CD4-positive, alpha-beta T cell (primary cell): Measurements from ENCODE around the gene ADH7. TPM values are rescaled to one million over a fixed set of nuclear protein-coding genes. Genes with fewer than 3 reads are reported as not detected.

Source experiments
- ATAC-seq: fragments of 200-7000 bp; cut with Tn5 transposase; one replicate; pipeline ENCODE4 v1.10.0; 2022; ENCODE audit warnings: mild to moderate bottlenecking; ENCODE audit not compliant: poor library complexity
- CTCF ChIA-PET: fragments of 350-600 bp; sonication (Branson Sonifier 250); formaldehyde crosslinking; loops from one replicate; lab custom pipeline; 2021; ENCODE audit warnings: antibody characterized with exemption, inconsistent platforms; lab: Charles Lee
- POLR2A ChIA-PET: fragments of 350-600 bp; sonication (Branson Sonifier 250); formaldehyde crosslinking; loops from one replicate; lab custom pipeline; 2021; ENCODE audit warnings: antibody characterized with exemption, inconsistent platforms; lab: Charles Lee
- DNase-seq, 14 experiments: peaks; one replicate each; pipeline ENCODE4 v3.0.0-alpha.2; 2013 to 2020; ENCODE audit warnings: mixed read lengths in 2 of 14
- H3K27ac ChIP-seq, 2 donors: one replicate each; pipeline versions ENCODE4 v1.5.1 to v1.7.0; 2013; ENCODE audit warnings: low read length in 2 of 2, low read depth in 1 of 2, mild to moderate bottlenecking in 1 of 2
- H3K27me3 ChIP-seq, 2 experiments: 1 replicate in 1 of 2; 2 replicates in 1 of 2; pipeline versions ENCODE4 v1.6.1 to v1.7.0; 2013; ENCODE audit warnings: low read length in 2 of 2, control low read depth in 1 of 2, mild to moderate bottlenecking in 1 of 2, moderate library complexity in 1 of 2; ENCODE audit not compliant: insufficient read depth in 2 of 2, control insufficient read depth in 1 of 2
- H3K36me3 ChIP-seq: one replicate; pipeline ENCODE4 v1.6.1; 2013; ENCODE audit warnings: low read length, control low read depth; ENCODE audit not compliant: insufficient read depth
- H3K4me1 ChIP-seq: one replicate; pipeline ENCODE4 v1.6.1; 2013; ENCODE audit warnings: low read length, control low read depth; ENCODE audit not compliant: insufficient read depth
- H3K4me3 ChIP-seq: one replicate; pipeline ENCODE4 v1.5.1; 2013; ENCODE audit warnings: mild to moderate bottlenecking, low read length, moderate library complexity
- H3K9me3 ChIP-seq, 2 experiments: 1 replicate in 1 of 2; 2 replicates in 1 of 2; pipeline versions ENCODE4 v1.6.1 to v1.7.0; 2013; ENCODE audit warnings: low read length in 2 of 2, mild to moderate bottlenecking in 2 of 2, control low read depth in 1 of 2, moderate library complexity in 1 of 2; ENCODE audit not compliant: control insufficient read depth in 1 of 2, insufficient read depth in 1 of 2
- H3K27ac Mint-ChIP-seq: one replicate; pipeline ENCODE4 v1.8.0; 2020; ENCODE audit warnings: mixed read lengths
- H3K27me3 Mint-ChIP-seq: one replicate; pipeline ENCODE4 v1.8.0; 2021; ENCODE audit warnings: mixed read lengths
- H3K36me3 Mint-ChIP-seq: one replicate; pipeline ENCODE4 v1.8.0; 2021; ENCODE audit warnings: low read depth, mixed read lengths
- H3K4me1 Mint-ChIP-seq: one replicate; pipeline ENCODE4 v1.8.0; 2021; ENCODE audit warnings: low read depth, mixed read lengths
- H3K4me3 Mint-ChIP-seq: one replicate; pipeline ENCODE4 v1.8.0; 2020; ENCODE audit warnings: mild to moderate bottlenecking, mixed read lengths
- H3K9me3 Mint-ChIP-seq: one replicate; pipeline ENCODE4 v1.8.0; 2020; ENCODE audit warnings: mixed read lengths
- intact Hi-C, 2 experiments: fragments of 100-400 bp; cut with DNase I in 1 of 2; cut with micrococcal nuclease in 1 of 2; formaldehyde crosslinking; loops; one replicate each; pipeline versions ENCODE4 v1.15.1 to v1.9.0; 2023 to 2025; cut with DNase I, micrococcal nuclease
- total RNA-seq, 174 experiments: library from RNA in 2 of 174; stranded (reverse) in 2 of 174; gene quantifications; one replicate each; pipeline ENCODE4 v1.2.3 and lab custom pipeline; 2021 to 2026
- TF ChIP-seq, protein P1 (sequence below): fragments of 200-600 bp; IDR thresholded peaks from one replicate; pipeline ENCODE4 v1.8.0; 2022; ENCODE audit warnings: antibody characterized with exemption, mild to moderate bottlenecking

The ADH7 gene
- total RNA-seq, 2 experiments from 2014 or later: not detected

DNA sequence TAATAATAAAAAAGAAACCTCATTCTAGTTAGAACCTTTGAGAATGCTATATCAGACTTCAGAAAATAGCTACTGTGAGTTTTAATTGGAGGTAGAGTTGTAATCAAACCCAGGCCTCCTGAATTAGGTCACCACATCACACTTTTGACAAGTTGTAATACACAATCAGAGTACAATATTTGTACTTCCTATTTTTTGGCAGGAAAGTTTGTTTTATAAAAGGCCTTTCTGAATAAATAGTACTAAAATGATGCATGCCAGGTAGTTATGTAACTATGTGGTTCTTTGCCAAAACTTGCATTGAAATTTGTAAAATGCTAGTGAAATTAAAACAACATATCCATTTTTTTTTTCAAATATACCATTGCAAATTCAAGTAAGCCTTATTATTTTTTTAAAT is 26.8 kb downstream of the ADH7 start:
- H3K4me3 Mint-ChIP-seq: no peak overlapping the region
- no peaks in the 10 kb centered on the region for H3K4me1 ChIP-seq
- no peaks in the 10 kb centered on the region for H3K36me3 Mint-ChIP-seq
- no peaks in the 10 kb centered on the region for H3K9me3 Mint-ChIP-seq
- H3K4me3 ChIP-seq: no peak overlapping the region
- H3K36me3 ChIP-seq: no peaks in the 10 kb centered on the region
- H3K27me3 ChIP-seq: no peaks in the 10 kb centered on the region
- CTCF ChIA-PET: interaction anchor here (0.7 kb wide), 1 partner anchor 10 kb away, joined by 3 read pairs; no protein-coding TSS in a partner anchor
- H3K9me3 ChIP-seq: no peaks in the 10 kb centered on the region
- H3K27me3 Mint-ChIP-seq: no peaks in the 10 kb centered on the region
- ATAC-seq (no peak), DNase-seq (no peak)
- no peak overlapping the region for H3K27ac Mint-ChIP-seq
- H3K4me1 Mint-ChIP-seq: peaks cover 5% of the 10 kb centered on the region
- intact Hi-C loops: loop anchor here (5.0 to 10.0 kb wide), 3 partner anchors 396 to 471 kb away; partner anchors contain the start of gene METAP1 (in 1 of the 2)
- no peak overlapping the region for H3K27ac ChIP-seq
- POLR2A ChIA-PET: no interaction called here
- TF ChIP-seq, protein P1, sequence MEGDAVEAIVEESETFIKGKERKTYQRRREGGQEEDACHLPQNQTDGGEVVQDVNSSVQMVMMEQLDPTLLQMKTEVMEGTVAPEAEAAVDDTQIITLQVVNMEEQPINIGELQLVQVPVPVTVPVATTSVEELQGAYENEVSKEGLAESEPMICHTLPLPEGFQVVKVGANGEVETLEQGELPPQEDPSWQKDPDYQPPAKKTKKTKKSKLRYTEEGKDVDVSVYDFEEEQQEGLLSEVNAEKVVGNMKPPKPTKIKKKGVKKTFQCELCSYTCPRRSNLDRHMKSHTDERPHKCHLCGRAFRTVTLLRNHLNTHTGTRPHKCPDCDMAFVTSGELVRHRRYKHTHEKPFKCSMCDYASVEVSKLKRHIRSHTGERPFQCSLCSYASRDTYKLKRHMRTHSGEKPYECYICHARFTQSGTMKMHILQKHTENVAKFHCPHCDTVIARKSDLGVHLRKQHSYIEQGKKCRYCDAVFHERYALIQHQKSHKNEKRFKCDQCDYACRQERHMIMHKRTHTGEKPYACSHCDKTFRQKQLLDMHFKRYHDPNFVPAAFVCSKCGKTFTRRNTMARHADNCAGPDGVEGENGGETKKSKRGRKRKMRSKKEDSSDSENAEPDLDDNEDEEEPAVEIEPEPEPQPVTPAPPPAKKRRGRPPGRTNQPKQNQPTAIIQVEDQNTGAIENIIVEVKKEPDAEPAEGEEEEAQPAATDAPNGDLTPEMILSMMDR: no peak

DNA sequence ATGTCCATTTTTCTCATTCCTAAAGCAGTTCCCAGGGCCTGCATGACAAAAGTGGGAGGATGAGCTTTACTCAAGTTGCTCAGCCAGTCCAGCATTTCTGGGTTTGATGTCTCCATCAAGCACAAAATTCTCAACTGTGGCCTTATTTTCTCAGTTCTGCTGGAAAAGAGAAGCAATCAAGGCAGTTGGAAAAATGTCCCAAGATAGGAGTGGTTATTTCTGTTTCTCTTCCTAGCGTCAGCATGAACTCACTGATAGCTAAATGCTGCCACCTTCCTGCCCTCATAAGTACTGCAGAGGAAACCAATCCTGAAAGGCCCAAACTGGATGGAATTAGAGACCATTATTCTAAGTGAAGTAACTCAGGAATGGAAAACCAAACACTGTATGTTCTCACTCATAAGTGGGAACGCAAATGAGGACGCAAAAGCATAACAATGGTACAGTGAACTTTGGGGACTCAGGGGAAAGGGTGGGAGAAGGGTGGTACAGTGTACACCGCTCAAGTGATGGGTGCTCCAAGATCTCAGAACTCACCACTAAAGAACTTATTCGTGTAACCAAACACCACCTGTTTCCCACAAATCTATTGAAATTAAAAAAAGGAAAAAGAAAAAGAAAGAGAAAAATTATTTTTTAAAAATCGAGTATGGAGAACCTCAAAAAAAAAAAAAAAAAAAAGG is 29.6 kb downstream of the ADH7 start:
- POLR2A ChIA-PET: no interaction called here
- Mint-ChIP-seq H3K36me3 (no peaks in the 10 kb centered on the region), H3K4me3 (no peak overlapping the region), H3K27me3 (no peaks in the 10 kb centered on the region), H3K9me3 (no peaks in the 10 kb centered on the region), H3K27ac (no peak overlapping the region), H3K4me1 (peaks cover 5% of the 10 kb centered on the region)
- intact Hi-C loops: loop anchor here (1.0 to 10.0 kb wide), 7 partner anchors 287 to 1255 kb away; partner anchors contain the start of gene METAP1 (in 1 of the 2)
- Histone ChIP-seq H3K9me3 (no peaks in the 10 kb centered on the region), H3K27me3 (no peaks in the 10 kb centered on the region), H3K27ac (no peak overlapping the region), H3K36me3 (no peaks in the 10 kb centered on the region), H3K4me3 (no peak overlapping the region), H3K4me1 (no peaks in the 10 kb centered on the region)
- TF ChIP-seq, protein P1: peak; percentile 86
- peak; percentile 79 for ATAC-seq
- CTCF ChIA-PET: interaction anchor here (0.7 to 1.6 kb wide), 7 partner anchors 18 to 1304 kb away, joined by 3 to 8 read pairs (median 4); no protein-coding TSS in a partner anchor
- DNase-seq: peak; percentile 15 to 75 (median 48)

DNA sequence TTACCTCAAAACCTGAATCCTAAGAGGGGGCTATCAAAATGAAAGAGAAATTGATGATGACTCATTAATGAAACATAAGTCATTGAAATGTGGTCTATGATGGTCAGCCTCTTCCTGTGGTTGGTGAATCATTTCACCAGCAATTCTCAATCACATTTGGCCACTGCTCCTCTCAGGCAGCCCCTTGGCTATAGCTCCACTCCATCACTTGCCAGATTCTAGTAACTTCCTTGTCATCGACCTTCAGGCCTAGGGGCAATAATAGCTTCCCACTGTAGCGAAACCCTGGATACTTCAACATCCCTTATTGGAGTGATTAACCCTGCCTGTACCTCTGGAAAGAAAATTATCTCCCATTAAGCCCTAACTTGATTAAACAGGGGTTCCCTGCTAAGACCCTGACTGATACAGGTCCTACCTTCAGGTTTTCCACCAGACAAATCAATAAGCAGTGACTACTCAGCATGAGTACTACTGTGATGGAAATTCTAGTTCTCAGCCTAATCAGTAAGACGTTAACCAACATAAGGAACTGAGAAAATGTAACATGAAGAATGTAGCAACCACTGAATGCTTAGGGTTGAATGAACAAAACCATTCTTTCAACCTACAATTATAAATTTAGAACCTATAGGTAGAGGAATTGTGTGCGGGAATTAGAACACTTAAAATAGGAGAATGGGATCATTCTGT is 30.4 kb downstream of the ADH7 start:
- Mint-ChIP-seq H3K36me3 (no peaks in the 10 kb centered on the region), H3K9me3 (no peaks in the 10 kb centered on the region)
- DNase-seq: peak in 2 of 14 experiments; percentile 4 to 12

More for the DNA sequence above, 30.4 kb downstream of the ADH7 start:
- Histone ChIP-seq H3K36me3 (no peaks in the 10 kb centered on the region), H3K27ac (no peak overlapping the region), H3K4me3 (no peak overlapping the region), H3K9me3 (no peaks in the 10 kb centered on the region), H3K27me3 (no peaks in the 10 kb centered on the region), H3K4me1 (no peaks in the 10 kb centered on the region)
- intact Hi-C loops: loop anchor here (1.0 to 10.0 kb wide), 7 partner anchors 286 to 1254 kb away; partner anchors contain the start of gene METAP1 (in 1 of the 2)
- H3K27me3 Mint-ChIP-seq: no peaks in the 10 kb centered on the region
- no peak overlapping the region for H3K27ac Mint-ChIP-seq
- no peak overlapping the region for H3K4me3 Mint-ChIP-seq
- ATAC-seq: no peak
- TF ChIP-seq, protein P1: no peak
- ChIA-PET CTCF (interaction anchor here (0.7 to 1.6 kb wide), 8 partner anchors 17 to 1303 kb away, joined by 3 to 8 read pairs (median 4); partner anchors contain the start of gene METAP1), POLR2A (no interaction called here)
- peaks cover 5% of the 10 kb centered on the region for H3K4me1 Mint-ChIP-seq
